ENCODE measurements around the gene AIFM2.
"Not testable (repeated sequence)": the region's sequence is repeated elsewhere in the genome, so short reads cannot be mapped to it uniquely, and the experiment has no call there.

Gene AIFM2

GRCh38 chr10:70145666-70146488, 13.3 kb upstream of the AIFM2 start:
- DNase-seq, result no peak

GRCh38 chr10:70145166-70145665, 12.6 kb upstream of the AIFM2 start:
- DNase-seq, result no peak

DNA sequence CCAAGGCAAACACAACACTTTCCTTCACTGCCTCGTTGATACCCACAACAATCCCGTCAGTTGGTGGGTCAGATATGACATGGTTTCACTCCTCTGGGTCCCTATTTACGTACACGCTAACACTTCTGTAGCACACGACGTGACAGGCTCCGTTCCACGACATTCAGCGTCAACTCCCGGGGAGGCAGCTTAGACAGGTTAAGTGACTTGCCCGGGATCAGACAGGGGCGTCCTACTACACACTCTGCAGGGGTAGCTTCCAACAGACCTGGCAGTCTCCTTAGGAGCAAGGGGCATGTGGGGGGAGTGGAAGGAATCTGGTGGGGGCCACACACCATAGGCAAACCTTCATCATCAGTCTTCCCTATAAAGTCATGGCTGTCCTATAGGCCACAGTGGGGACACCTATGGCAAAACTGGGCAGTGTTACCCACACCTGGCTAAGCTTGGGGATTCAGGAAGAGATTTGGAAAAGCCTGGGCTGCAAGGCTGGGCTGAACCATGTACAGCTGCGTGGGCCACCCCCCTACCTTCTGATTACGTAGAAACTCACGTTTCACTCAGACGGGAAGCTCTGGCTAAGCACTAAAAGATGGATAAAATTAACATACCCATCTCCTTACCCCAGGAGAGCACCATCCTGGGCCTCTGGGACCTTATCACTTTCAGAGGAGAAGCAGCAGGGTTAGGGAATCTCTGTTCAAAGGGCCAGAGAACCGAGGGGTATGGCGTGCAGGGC, 11.9 kb upstream of the AIFM2 start:
- no peak for DNase-seq

DNA sequence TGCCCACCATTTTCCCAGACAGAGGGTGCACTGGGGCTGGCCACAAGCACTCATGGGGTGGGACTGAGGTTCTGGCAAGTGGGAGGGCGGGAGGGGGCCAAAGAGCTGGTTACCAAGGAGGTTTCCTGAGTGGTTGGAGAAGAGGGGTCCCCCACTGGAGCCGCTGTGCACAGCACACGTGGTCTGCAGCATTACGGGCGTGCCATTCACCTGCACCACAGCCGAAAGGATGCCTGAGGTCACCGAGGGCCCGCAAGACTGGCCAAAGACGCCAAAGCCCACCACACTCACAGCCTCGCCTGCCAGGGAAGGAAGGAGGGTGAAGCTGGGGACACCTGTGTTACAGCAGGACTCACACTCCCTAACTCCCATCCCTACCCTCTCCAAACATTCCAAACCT, 9.9 kb upstream of the AIFM2 start:
- no peak for DNase-seq

- DNase-seq, result no peak
These were observed 7.7 kb upstream of the AIFM2 start for GRCh38 chr10:70140297-70140696.

DNA sequence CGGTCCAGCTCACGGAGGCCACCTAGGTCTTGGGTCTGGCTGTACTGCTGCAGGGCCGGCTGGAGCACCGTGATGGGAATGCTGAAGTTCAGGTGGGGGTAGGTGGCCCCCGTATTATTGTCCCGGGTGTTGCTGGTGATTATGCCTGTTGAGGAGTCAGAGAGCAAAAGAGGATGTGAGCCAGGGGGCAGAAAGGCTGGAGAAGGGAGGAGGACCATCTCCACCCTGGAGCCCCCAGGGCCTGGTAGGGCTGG, 7.3 kb upstream of the AIFM2 start:
- no peak for DNase-seq

- no peak for DNase-seq
These were observed 6.7 kb upstream of the AIFM2 start for GRCh38 chr10:70139151-70139996.

GRCh38 chr10:70137927-70138883, 5.6 kb upstream of the AIFM2 start:
- DNase-seq, result no peak

DNA sequence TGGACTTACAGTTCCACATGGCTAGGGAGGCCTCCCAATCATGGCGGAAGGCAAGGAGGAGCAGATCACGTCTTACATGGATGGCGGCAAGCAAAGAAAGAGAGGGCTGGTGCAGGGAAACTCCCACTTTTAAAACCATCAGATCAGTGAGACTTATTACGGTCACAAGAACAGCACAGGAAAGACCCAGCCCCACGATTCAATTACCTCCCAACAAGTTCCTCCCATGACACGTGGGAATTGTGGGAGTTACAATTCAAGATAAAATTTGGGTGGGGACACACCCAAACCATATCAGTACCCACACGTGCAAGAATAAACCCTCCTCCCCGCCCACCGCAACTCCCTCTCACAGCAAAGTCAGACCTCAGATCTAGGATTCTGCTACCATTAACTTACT, 4.5 kb upstream of the AIFM2 start:
- DNase-seq, result no peak

- no peak for DNase-seq
These were observed 3.1 kb upstream of the AIFM2 start for GRCh38 chr10:70135684-70136083.

DNA sequence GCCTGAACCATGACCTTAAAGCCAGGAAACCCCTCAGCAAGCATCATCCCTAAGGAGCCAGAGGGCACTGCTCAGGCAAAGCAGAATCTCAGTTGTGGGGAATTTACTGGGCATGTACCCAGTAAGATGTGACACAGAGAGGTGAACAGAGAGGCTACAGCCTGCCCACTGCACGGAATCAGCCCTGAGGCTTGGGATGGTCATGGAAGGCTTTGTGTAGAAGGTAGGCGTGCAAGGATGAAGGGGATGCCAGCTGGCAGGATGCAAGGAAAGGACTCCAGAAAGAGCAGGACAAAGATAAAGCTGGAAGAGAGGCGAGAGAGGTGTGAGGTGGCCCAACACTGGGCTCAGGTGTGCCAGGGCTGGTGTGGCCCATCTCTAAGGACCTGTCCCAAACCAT, 2.4 kb upstream of the AIFM2 start:
- DNase-seq, result no peak

- no peak for DNase-seq
These were observed 1.1 kb downstream of the AIFM2 start for GRCh38 chr10:70131560-70131937.

GRCh38 chr10:70130878-70131559, 1.6 kb downstream of the AIFM2 start:
- DNase-seq, result no peak

- no peak for DNase-seq
These were observed 5.8 kb downstream of the AIFM2 start for GRCh38 chr10:70126700-70127395.

DNA sequence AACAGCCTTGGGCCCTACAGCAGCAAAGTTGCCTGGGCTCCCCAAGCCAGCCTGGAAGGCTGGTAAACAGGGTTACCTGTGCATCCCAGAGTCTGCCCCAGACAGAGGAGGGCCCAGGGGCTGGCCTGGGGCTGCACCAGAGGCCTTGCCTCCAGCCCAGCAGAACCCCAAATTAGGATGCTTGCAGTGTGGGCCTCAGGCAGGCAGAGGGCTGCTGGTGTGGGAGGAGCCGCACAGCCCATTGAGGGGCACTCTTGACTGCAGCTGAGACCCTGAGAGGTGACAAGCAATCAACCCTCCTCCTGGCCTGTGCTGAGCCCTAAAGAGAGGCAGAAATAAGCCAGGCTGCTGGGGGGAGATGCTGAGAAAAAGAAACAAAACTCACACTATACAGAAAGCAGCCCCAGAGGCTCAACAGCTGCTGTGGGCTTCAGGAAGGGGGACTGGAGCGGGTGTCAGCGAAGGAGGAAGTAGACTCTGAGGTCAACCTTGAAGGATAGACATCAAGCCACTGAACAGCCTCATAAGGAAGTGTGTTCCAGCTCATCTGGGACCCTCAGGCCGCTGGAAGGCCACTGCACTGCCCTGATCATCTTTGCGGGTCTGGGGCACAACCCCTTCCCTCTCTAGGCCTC, 6.6 kb downstream of the AIFM2 start:
- DNase-seq, result no peak

- no peak for DNase-seq
These were observed 7.7 kb downstream of the AIFM2 start for GRCh38 chr10:70124918-70125317.

DNA sequence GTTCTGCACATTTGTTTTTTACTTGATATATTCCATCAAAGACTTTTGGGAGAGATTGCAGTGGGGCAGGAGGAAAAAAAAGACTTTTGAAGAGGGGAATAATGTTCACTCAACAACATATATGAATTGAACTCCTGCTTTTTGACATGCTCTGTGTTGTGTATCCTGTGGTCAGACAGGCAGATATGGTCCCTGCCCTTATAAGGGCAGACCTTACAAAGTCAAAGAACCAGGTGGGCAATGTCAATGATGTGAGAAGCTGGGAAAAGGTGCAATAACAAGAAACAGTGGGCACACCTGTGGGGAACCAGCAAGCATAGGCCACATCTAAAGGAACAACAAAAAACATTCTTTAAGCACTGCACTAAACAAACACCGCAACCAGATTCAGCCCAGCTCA, 8.2 kb downstream of the AIFM2 start:
- DNase-seq, result no peak

DNA sequence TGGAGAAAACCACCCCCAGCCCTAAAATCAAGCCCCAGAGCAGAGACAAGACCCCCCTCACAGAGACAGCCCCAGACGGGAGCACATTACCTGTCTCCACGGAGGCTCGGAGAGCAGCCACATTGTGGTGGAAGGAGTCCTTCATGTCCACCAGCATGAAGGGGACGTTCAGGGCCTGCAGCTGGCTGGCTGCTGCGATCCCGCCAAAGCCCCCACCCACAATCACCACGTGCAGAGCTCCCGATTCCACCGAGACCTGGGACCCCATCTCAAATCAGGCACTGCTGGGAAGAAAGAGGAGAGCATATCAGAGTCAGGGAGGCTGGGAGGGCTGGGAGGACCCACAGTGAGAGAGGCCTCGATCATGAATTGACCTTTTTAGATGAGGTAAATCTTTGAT, 8.8 kb downstream of the AIFM2 start:
- DNase-seq, result no peak

GRCh38 chr10:70123166-70123565, 9.5 kb downstream of the AIFM2 start:
- DNase-seq, result not testable (repeated sequence)

DNA sequence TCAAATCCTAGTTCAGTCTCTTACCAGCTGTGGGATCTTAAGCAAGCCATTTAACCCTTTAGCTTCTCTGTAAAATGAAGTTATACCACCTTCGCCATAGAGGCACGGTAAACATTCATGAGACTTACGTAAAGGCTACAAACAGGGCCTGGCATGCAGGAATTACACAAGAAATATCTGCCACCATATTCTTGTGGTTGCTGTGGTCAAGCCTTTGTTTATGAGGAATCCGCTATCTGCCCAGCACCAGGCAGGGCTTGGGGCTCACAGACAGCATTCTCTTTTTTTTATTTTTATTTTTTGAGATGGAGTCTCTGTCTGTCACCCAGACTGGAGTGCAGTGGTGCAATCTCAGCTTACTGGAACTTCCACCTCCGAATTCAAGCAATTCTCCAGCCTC, 9.9 kb downstream of the AIFM2 start:
- no peak for DNase-seq

Measured in NCI-H187 (cell line).